Adipocyte (in vitro differentiated cells): Measurements from ENCODE around the gene WDFY4.

Experiments used
- DNase-seq: peaks from one replicate; pipeline ENCODE4 v3.0.0-alpha.2; 2015; ENCODE audit warnings: low read depth
- H3K27me3 ChIP-seq: replicated peaks from 2 replicates; pipeline ENCODE4 v1.7.0; 2013; ENCODE audit warnings: mild to moderate bottlenecking, low read length, moderate library complexity; ENCODE audit not compliant: control insufficient read depth, insufficient read depth
- H3K36me3 ChIP-seq: 2 replicates; pipeline ENCODE4 v1.7.0; 2013; ENCODE audit warnings: low read length, mild to moderate bottlenecking, moderate library complexity; ENCODE audit not compliant: control insufficient read depth, insufficient read depth, severe bottlenecking
- H3K4me1 ChIP-seq: 2 replicates; pipeline ENCODE4 v1.7.0; 2013; ENCODE audit warnings: mild to moderate bottlenecking, low read length, moderate library complexity; ENCODE audit not compliant: control insufficient read depth, insufficient read depth
- H3K4me3 ChIP-seq: 2 replicates; pipeline ENCODE4 v1.7.0; 2013; ENCODE audit warnings: mild to moderate bottlenecking, low read length, moderate library complexity
- H3K9ac ChIP-seq: 2 replicates; pipeline ENCODE4 v1.7.0; 2013; ENCODE audit warnings: mild to moderate bottlenecking, low read length, moderate library complexity
- H3K9me3 ChIP-seq: 2 replicates; pipeline ENCODE4 v1.7.0; 2013; ENCODE audit warnings: mild to moderate bottlenecking, low read length, moderate library complexity; ENCODE audit not compliant: control insufficient read depth

The WDFY4 gene

GRCh38 chr10:48932831-48933664, 248.4 kb downstream of the WDFY4 start:
- Histone ChIP-seq H3K9me3 (peaks cover 4% of the 10 kb centered on the region), H3K4me1 (no peaks in the 10 kb centered on the region), H3K27me3 (peaks cover 38% of the 10 kb centered on the region), H3K9ac (no peak overlapping the region), H3K4me3 (no peak overlapping the region), H3K36me3 (no peaks in the 10 kb centered on the region)
- DNase-seq, result no peak

- Histone ChIP-seq H3K9me3 (peaks cover 4% of the 10 kb centered on the region), H3K27me3 (peaks cover 28% of the 10 kb centered on the region), H3K4me3 (no peak overlapping the region), H3K4me1 (no peaks in the 10 kb centered on the region), H3K9ac (no peak overlapping the region), H3K36me3 (no peaks in the 10 kb centered on the region)
- no peak for DNase-seq
Observed at GRCh38 chr10:48934672-48935501, 250.2 kb downstream of the WDFY4 start.

DNA sequence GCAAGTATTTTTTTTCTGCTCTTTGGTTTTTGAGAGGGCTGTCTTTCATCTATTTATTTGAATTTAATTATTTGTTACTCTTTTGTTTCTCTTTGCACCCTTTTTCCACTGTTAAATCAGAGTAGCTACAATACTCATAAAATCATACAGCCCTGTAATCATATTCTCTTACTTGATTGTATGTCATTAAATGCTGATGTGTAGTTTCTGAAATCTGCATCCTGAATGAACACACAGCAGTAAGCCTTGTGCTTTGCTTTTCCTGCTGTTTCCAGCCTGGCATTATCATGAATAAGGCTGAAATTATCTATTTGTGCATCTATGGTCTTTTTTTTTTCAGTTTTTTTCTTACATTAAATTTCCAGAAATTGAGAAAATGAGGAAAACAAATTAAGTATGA, 250.9 kb downstream of the WDFY4 start:
- Histone ChIP-seq H3K4me1 (no peaks in the 10 kb centered on the region), H3K27me3 (peaks cover 28% of the 10 kb centered on the region), H3K36me3 (no peaks in the 10 kb centered on the region), H3K4me3 (no peak overlapping the region), H3K9ac (no peak overlapping the region), H3K9me3 (peaks cover 4% of the 10 kb centered on the region)
- DNase-seq, result no peak

DNA sequence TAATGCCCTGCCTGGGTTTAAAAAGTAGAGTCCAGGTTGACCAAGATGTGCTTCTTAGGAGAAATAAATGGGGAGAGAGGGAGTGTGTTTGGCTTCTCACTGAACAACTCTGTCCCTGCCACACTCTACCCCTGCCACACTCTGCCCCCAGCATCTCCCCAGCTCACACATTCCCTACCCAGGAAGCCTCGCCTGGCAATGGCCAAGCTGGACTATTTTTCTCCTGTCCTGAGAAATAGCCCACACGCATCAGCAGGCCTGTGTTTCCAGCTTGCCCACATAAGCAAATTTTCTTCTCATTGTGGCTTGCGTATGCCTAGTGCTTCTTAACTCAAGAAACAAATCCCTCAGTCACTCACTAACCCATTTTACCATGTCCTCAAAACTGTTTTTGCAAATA, 253.1 kb downstream of the WDFY4 start:
- H3K9me3 ChIP-seq, result peaks cover 4% of the 10 kb centered on the region
- no peak for DNase-seq
- no peaks in the 10 kb centered on the region for H3K36me3 ChIP-seq

DNA sequence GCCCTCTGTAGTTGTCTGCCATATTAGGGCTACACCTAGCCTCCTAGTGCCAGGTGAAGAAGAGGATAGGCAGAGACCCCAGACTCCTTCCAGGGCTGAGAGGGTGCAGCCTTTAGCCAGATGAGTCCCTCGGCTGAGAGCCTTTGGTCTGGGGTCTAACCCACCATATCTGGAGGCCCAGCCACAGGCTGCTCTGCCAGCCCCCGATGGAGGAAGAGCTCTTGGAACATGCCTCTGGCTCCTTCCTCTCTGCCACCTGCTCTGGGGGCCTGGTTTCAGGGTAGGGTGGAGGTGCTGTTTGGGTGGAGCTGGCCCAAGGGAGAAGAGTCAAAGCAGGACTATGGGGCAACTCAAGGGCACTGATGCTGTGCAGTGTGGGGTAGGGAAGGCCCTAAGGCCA, 253.6 kb downstream of the WDFY4 start:
- no peaks in the 10 kb centered on the region for H3K36me3 ChIP-seq
- peaks cover 31% of the 10 kb centered on the region for H3K27me3 ChIP-seq
- H3K4me1 ChIP-seq, result no peaks in the 10 kb centered on the region
- no peak for DNase-seq
- no peak overlapping the region for H3K9ac ChIP-seq
- peaks cover 4% of the 10 kb centered on the region for H3K9me3 ChIP-seq
- no peak overlapping the region for H3K4me3 ChIP-seq

More for the DNA sequence above, 253.1 kb downstream of the WDFY4 start:
- Histone ChIP-seq H3K9ac (no peak overlapping the region), H3K4me3 (no peak overlapping the region), H3K27me3 (peaks cover 31% of the 10 kb centered on the region), H3K4me1 (no peaks in the 10 kb centered on the region)

GRCh38 chr10:48938990-48939536, 254.4 kb downstream of the WDFY4 start:
- H3K9me3 ChIP-seq, result no peaks in the 10 kb centered on the region
- peaks cover 29% of the 10 kb centered on the region for H3K27me3 ChIP-seq
- H3K36me3 ChIP-seq, result no peaks in the 10 kb centered on the region
- H3K4me1 ChIP-seq, result no peaks in the 10 kb centered on the region
- DNase-seq, result no peak
- no peak overlapping the region for H3K4me3 ChIP-seq
- H3K9ac ChIP-seq, result no peak overlapping the region

GRCh38 chr10:48939790-48940325, 255.2 kb downstream of the WDFY4 start, which contains the start of gene LRRC18:
Gene LRRC18 (minus strand): TSS chr10:48939840. CDS start chr10:48914155, 25,685 bp downstream.
- Histone ChIP-seq H3K4me1 (no peaks in the 10 kb centered on the region), H3K27me3 (peaks cover 27% of the 10 kb centered on the region), H3K4me3 (no peak within 1 kb of the TSS), H3K36me3 (no peaks in the 10 kb centered on the region), H3K9me3 (no peaks in the 10 kb centered on the region), H3K9ac (no peak within 1 kb of the TSS)
- DNase-seq, result no peak

GRCh38 chr10:48940372-48940771, 255.7 kb downstream of the WDFY4 start:
- H3K9me3 ChIP-seq, result no peaks in the 10 kb centered on the region
- no peaks in the 10 kb centered on the region for H3K36me3 ChIP-seq
- peaks cover 28% of the 10 kb centered on the region for H3K27me3 ChIP-seq
- H3K4me3 ChIP-seq, result no peak overlapping the region
- H3K4me1 ChIP-seq, result no peaks in the 10 kb centered on the region
- no peak for DNase-seq
- no peak overlapping the region for H3K9ac ChIP-seq

DNA sequence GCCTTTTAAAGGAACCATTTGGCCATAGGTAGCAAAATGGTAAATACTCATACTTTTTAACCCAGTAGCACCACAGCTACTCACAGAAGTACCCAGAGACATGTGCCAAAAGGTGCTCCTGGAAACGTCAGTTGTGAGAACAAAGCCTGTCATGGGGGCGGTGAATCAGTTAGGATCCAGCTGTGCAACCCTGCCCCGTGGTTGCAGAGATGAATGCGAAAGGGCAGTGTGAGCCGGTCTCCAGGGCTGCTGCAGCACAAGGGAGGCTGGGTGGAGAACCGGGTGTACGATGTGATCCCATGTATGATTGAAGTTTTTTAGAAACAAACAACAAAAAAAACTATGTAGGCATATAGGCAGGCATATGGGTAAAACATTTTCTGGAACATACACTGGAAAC, 256.3 kb downstream of the WDFY4 start:
- H3K36me3 ChIP-seq, result no peaks in the 10 kb centered on the region
- H3K9ac ChIP-seq, result no peak overlapping the region
- no peak for DNase-seq
- H3K4me3 ChIP-seq, result no peak overlapping the region
- peaks cover 25% of the 10 kb centered on the region for H3K27me3 ChIP-seq
- H3K4me1 ChIP-seq, result no peaks in the 10 kb centered on the region
- no peaks in the 10 kb centered on the region for H3K9me3 ChIP-seq

- Histone ChIP-seq H3K36me3 (no peaks in the 10 kb centered on the region), H3K27me3 (peaks cover 29% of the 10 kb centered on the region), H3K4me3 (no peak overlapping the region), H3K4me1 (no peaks in the 10 kb centered on the region), H3K9ac (no peak overlapping the region), H3K9me3 (no peaks in the 10 kb centered on the region)
- DNase-seq, result no peak
Observed at GRCh38 chr10:48941427-48942075, 256.9 kb downstream of the WDFY4 start.
